Measurements from ENCODE around the gene RPH3AL.

Gene RPH3AL

GRCh38 chr17:250487-251300, 101.9 kb downstream of the RPH3AL start:
- no peak for TF ChIP-seq CTCF (IDR thresholded peaks at IDR 0.05; ENCODE audit: insufficient read depth, missing control alignments)
- FAIRE-seq (no peak), DNase-seq (ENCODE audit: insufficient read length, low spot score) (no peak)

DNA sequence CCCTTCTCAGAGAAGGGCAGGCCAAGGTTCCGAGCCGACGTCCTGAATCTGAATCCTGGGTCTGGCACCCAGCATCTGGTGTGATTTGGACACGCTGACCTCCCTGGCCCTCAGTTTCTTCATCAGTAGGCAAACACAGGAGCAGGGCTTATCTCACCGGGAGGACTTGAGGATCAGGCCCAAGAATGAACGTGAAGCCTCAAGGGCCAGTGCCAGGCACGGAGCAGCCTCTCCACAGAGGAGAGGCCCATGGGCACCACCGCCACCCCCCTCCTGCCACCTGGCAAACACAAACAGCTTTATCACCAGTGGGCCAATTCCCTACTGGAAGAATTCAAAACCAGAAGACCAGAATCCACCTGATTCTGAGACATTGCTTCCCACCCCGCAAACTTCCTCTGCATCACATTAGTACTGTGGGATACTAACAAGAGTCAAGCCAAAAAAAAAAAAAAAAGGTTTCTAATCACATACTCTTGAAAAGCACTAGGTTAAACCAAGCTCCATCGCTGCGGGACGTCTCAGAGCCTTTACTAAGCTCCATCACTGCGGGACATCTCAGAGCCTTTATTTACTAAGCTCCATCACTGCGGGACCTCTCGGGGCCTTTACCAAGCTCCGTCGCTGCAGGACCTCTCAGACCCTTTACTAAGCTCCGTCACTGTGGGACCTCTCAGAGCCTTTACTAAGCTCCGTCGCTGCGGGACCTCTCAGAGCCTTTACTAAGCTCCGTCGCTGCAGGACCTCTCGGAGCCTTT, 103.2 kb downstream of the RPH3AL start:
- no peak for DNase-seq (ENCODE audit: insufficient read length, low spot score)
- no peak for TF ChIP-seq CTCF (IDR thresholded peaks at IDR 0.05; ENCODE audit: insufficient read depth, missing control alignments)
- FAIRE-seq = no peak

- DNase-seq (ENCODE audit: insufficient read length, low spot score) = no peak
- FAIRE-seq = no peak
- TF ChIP-seq CTCF (IDR thresholded peaks at IDR 0.05; ENCODE audit: insufficient read depth, missing control alignments) = no peak
Observed at GRCh38 chr17:248337-249235, 104.0 kb downstream of the RPH3AL start.

DNA sequence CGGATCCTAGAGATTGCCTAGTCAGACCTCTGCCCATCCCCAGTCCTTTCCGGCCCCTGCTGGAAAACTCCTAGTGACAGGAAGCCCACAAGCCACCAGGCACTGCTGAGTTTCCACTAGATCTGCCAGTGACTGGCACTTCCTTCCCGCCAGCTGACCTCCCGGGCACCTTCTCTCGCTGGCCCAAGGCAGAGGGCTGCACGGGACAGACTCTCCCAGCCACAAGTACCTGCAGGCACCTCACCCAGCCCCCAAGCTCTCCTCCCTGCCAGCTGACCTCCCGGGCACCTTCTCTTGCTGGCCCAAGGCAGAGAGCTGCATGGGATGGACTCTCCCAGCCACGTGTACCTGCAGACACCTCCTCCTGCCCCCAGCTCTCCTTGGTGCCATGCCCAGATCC, 104.8 kb downstream of the RPH3AL start:
- DNase-seq (ENCODE audit: insufficient read length, low spot score) (no peak), FAIRE-seq (no peak)
- no peak for TF ChIP-seq CTCF (IDR thresholded peaks at IDR 0.05; ENCODE audit: insufficient read depth, missing control alignments)

GRCh38 chr17:246851-247421, 105.7 kb downstream of the RPH3AL start:
- no peak for TF ChIP-seq CTCF (IDR thresholded peaks at IDR 0.05; ENCODE audit: insufficient read depth, missing control alignments)
- DNase-seq (ENCODE audit: insufficient read length, low spot score) (no peak), FAIRE-seq (no peak)

DNA sequence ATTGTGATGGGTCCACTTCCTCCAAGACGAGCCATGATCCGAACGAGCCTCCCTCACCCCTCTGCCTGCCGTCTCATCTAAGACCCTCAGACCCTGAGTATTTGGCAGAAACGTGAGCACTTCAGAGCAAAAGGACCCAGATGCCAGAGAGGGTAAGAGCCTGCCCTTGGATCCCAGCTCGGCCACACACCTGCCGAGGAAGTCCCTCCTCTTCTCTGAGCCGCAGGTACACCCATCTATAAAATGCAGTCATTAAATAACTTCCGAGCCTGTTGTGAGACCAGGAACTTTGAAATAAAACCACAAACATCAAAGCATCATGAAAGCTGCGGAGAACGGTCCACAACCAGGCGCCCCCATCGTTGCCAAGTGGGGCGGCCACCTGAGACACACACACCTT, 106.4 kb downstream of the RPH3AL start:
- DNase-seq (ENCODE audit: insufficient read length, low spot score) (no peak), FAIRE-seq (no peak)
- TF ChIP-seq CTCF (IDR thresholded peaks at IDR 0.05; ENCODE audit: insufficient read depth, missing control alignments) = no peak
